Muscle layer of colon (tissue), 2 donors: ENCODE results near the gene KLK5.

Experiments used
- H3K27ac ChIP-seq: one replicate; pipeline ENCODE4 v1.7.0; 2013; ENCODE audit warnings: low read depth, mild to moderate bottlenecking, low read length, moderate library complexity
- H3K27me3 ChIP-seq, 2 donors: one replicate each; pipeline ENCODE4 v1.7.0; 2013; ENCODE audit warnings: low read length in 2 of 2, mild to moderate bottlenecking in 2 of 2; ENCODE audit not compliant: insufficient read depth in 2 of 2, control insufficient read depth in 1 of 2
- H3K36me3 ChIP-seq: one replicate; pipeline ENCODE4 v1.7.0; 2013; ENCODE audit warnings: mild to moderate bottlenecking, low read length; ENCODE audit not compliant: insufficient read depth
- H3K4me1 ChIP-seq: one replicate; pipeline ENCODE4 v1.7.0; 2013; ENCODE audit warnings: mild to moderate bottlenecking, low read length; ENCODE audit not compliant: insufficient read depth
- H3K4me3 ChIP-seq, 2 donors: one replicate each; pipeline ENCODE4 v1.7.0; 2013; ENCODE audit warnings: low read length in 2 of 2, low read depth in 1 of 2, mild to moderate bottlenecking in 1 of 2, moderate library complexity in 1 of 2
- H3K9ac ChIP-seq: one replicate; pipeline ENCODE4 v1.7.0; 2013; ENCODE audit warnings: low read length
- H3K9me3 ChIP-seq: one replicate; pipeline ENCODE4 v1.7.0; 2013; ENCODE audit warnings: mild to moderate bottlenecking, low read length
- donor health status: abdominal sarcoma.
- donor health status: Adenocarcinoma of cecum.

Gene KLK5

DNA sequence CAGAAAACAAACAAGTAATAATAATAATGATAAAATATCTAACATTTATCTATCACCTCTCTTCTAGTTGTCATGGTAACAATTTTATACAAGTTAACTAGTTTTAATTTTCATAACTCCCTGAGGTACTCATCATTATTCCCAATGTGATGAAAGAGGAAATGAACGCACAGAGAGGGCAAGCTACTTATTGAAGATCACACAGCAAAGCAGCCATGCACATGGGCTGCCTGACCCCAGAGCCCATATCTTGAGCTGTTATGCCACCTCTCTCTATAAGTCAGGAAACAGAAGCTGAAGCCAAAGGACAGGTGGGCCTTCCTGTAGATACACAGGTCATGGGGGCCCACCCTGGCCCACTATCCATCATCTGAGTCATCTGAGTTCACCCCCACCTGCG is 36.8 kb downstream of the KLK5 start:
- Histone ChIP-seq H3K36me3 (no peaks in the 10 kb centered on the region), H3K4me3 (no peak overlapping the region), H3K9me3 (no peaks in the 10 kb centered on the region), H3K4me1 (no peaks in the 10 kb centered on the region), H3K9ac (no peak overlapping the region), H3K27ac (no peak overlapping the region), H3K27me3 (peaks cover 9 to 10% of the 10 kb centered on the region in 2 donors)

GRCh38 chr19:50912727-50913716 is 39.8 kb downstream of the KLK5 start:
- H3K9me3 ChIP-seq: no peaks in the 10 kb centered on the region
- peaks cover 29 to 39% of the 10 kb centered on the region in 2 donors for H3K27me3 ChIP-seq
- H3K4me3 ChIP-seq: no peak overlapping the region
- no peak overlapping the region for H3K27ac ChIP-seq
- no peaks in the 10 kb centered on the region for H3K4me1 ChIP-seq
- H3K36me3 ChIP-seq: no peaks in the 10 kb centered on the region
- no peak overlapping the region for H3K9ac ChIP-seq

GRCh38 chr19:50912102-50912599 is 40.7 kb downstream of the KLK5 start:
- H3K27me3 ChIP-seq: peaks cover 37 to 42% of the 10 kb centered on the region in 2 donors

DNA sequence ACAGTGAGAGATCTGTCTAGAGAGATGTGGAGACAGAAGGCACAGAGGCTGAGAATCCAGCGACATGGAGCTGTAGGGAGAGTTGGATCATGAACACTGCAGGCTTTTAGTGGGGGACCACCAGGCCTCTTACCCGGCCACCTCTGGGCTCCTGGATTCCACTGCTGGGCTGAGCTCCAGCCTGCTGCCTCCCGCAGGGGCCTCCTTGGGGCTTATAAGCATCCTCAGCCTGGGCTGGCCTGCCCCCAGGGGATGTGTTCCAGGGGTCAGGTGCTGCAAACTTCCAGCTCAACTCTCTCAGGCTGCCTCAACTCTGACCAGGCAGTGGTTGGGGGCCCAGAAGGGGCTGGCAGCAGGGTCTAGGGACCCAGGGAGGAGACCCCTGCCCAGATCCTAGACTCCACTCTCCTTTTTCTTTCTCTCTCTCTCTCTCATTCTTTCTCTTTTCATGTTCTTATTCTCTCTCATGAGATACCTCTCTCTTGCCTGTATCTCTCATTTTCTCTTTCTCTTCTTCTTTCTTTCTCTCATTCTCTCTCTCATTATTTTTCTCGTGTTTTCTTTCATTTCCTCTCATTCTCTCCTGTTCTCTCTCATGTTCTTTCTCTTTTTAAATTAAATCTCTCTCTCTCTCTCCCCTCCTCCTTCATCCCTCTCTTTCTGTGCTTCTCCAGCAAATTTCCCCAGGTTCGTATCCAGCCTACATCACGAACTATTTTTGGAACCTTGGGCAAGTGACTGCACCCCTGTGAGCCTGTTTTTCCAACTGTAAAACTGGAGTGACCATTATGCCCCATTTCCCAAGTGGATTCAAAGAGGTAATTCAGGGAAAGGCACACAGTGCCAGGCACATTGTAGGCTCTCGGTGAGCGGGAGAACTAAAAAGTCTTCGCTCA is 41.4 kb downstream of the KLK5 start, which contains the start of gene KLK4:
KLK4 (minus strand) TSS at position 190 of the 896 bp plus-strand sequence. CDS start 657 bp downstream, outside the sequence.
- Histone ChIP-seq H3K4me3 (no peak within 1 kb of the TSS), H3K27ac (no peak within 1 kb of the TSS), H3K36me3 (no peaks in the 10 kb centered on the region), H3K9ac (no peak within 1 kb of the TSS), H3K9me3 (no peaks in the 10 kb centered on the region), H3K4me1 (no peaks in the 10 kb centered on the region), H3K27me3 (peaks cover 42 to 43% of the 10 kb centered on the region in 2 donors)

More at GRCh38 chr19:50912102-50912599, 40.7 kb downstream of the KLK5 start:
- Histone ChIP-seq H3K4me3 (no peak overlapping the region), H3K9ac (no peak overlapping the region), H3K4me1 (no peaks in the 10 kb centered on the region), H3K27ac (no peak overlapping the region), H3K36me3 (no peaks in the 10 kb centered on the region), H3K9me3 (no peaks in the 10 kb centered on the region)

- Histone ChIP-seq H3K9me3 (no peaks in the 10 kb centered on the region), H3K27ac (no peak overlapping the region), H3K4me3 (no peak overlapping the region), H3K4me1 (no peaks in the 10 kb centered on the region), H3K36me3 (no peaks in the 10 kb centered on the region), H3K9ac (no peak overlapping the region), H3K27me3 (peaks cover 42 to 44% of the 10 kb centered on the region in 2 donors)
Observed at GRCh38 chr19:50910722-50911121, 42.1 kb downstream of the KLK5 start.

DNA sequence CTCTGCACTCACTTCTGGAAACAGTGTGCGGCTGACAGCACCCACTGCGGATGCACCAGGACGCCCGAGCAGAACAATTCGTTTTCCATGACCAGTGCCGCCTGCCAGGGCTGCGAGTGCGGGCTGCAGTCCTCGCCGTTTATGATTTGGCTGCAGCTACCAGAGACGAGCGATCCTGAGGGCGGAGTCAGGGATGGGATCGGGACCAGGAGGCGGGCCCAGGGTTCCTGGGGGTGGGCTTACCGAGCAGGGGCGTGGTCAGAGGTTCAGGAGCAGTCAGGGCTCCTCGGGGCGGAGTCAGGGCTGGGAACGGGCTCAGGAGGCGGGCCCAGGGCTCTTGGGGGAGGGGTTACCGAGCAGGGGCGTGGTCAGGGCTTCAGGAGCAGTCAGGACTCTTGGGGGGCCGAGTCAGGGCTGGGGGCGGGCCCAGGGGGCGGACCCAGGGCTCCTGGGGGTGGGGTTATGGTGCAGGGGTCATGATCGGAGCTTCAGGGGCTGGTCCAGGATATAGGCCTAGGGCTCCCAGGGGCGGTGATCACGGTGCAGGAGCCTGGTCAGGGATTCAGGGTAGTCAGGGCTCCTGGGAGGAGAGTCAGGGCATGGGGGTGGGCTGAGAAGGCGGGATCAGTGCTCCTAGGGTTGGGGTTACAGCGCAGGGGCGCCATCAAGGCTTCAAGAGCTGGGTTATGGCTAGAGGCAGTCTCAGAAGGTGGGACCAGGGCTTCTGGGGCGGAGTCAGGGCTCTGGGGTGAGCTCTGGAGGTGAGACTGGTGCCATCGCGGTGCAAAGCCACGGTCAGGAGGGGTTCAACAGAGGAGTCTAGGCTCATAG is 43.4 kb downstream of the KLK5 start:
- H3K9ac ChIP-seq: no peak overlapping the region
- no peak overlapping the region for H3K27ac ChIP-seq
- no peaks in the 10 kb centered on the region for H3K4me1 ChIP-seq
- no peak overlapping the region for H3K4me3 ChIP-seq
- H3K27me3 ChIP-seq: peaks cover 42 to 44% of the 10 kb centered on the region in 2 donors
- no peaks in the 10 kb centered on the region for H3K36me3 ChIP-seq
- no peaks in the 10 kb centered on the region for H3K9me3 ChIP-seq

- no peaks in the 10 kb centered on the region for H3K9me3 ChIP-seq
- no peak overlapping the region for H3K27ac ChIP-seq
- no peak overlapping the region for H3K9ac ChIP-seq
- no peak overlapping the region for H3K4me3 ChIP-seq
- no peaks in the 10 kb centered on the region for H3K4me1 ChIP-seq
- H3K36me3 ChIP-seq: no peaks in the 10 kb centered on the region
- peaks cover 42 to 44% of the 10 kb centered on the region in 2 donors for H3K27me3 ChIP-seq
Observed at GRCh38 chr19:50908336-50908735, 44.5 kb downstream of the KLK5 start.

DNA sequence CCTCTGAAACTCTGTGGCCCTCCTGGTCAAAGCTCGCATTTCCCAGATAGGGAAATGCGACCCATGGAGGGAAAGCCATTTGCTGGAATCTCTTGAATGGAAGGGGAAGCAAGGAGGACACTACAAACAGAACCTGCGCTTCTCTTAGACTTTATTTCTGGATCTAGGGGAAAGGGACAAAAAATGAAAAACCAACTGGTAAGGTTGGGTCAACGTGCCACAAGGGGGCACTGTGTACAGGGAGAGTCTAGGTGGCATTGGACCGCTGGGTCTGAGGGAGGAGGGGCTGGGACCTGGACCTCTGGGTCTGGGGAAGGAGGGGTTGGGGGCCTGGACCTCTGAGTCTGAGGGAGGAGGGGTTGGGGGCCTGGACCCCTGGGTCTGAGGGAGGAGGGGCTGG is 46.6 kb downstream of the KLK5 start:
- no peaks in the 10 kb centered on the region for H3K36me3 ChIP-seq
- H3K4me3 ChIP-seq: no peak overlapping the region

DNA sequence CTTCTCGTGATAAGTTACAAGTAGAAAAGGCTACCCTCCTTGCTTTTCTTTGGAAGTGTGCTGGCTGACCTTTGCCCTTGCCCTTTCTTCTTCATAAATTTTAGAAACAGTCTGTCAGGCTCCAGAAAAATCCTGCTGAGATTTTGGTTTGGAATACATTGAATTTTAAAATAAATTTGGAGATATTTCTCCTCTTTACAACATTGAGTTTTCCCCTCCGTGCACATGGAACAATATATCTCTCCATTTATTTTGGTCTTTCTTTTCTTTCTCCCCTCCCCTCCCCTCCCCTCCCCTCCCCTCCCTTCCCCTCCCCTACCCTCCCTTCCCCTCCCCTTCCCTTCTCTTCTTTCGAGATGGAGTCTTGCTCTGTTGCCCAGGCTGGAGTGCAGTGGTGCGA is 50.2 kb downstream of the KLK5 start:
- H3K4me1 ChIP-seq: no peaks in the 10 kb centered on the region
- peaks cover 10 to 14% of the 10 kb centered on the region in 2 donors for H3K27me3 ChIP-seq
- H3K36me3 ChIP-seq: no peaks in the 10 kb centered on the region
- H3K27ac ChIP-seq: no peak overlapping the region
- H3K4me3 ChIP-seq: no peak overlapping the region
- H3K9me3 ChIP-seq: no peaks in the 10 kb centered on the region
- H3K9ac ChIP-seq: no peak overlapping the region

More for the DNA sequence above, 46.6 kb downstream of the KLK5 start:
- Histone ChIP-seq H3K27me3 (peaks cover 35 to 42% of the 10 kb centered on the region in 2 donors), H3K27ac (no peak overlapping the region), H3K9ac (no peak overlapping the region), H3K4me1 (no peaks in the 10 kb centered on the region), H3K9me3 (no peaks in the 10 kb centered on the region)

DNA sequence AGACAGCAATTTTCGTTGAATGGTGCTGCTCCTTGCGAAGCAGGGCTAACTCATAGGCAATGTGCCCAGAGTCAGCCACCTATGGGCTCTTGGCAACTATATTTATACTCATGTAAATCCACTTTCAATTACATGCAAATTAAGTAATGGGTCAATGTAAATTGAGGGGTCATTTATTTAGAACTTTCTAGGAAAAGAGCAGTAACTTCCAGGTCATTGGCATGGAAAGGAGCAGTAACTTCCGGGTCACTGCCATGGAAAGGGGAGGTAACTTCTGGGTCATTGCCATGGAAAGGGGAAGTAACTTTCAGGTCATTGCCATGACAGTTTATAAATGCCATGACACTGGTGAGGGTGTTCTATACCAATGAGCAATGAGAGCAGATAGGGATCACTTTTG is 53.3 kb downstream of the KLK5 start:
- Histone ChIP-seq H3K4me3 (no peak overlapping the region), H3K9me3 (no peaks in the 10 kb centered on the region), H3K27ac (no peak overlapping the region), H3K9ac (no peak overlapping the region), H3K36me3 (no peaks in the 10 kb centered on the region), H3K4me1 (peaks cover 9% of the 10 kb centered on the region), H3K27me3 (peaks cover 0 to 13% of the 10 kb centered on the region in 2 donors)
